GM19468 (cell line): ENCODE measurements around the gene EXOC4.

Experiments
- ATAC-seq: cut with Tn5 transposase; IDR thresholded peaks from one replicate; pipeline ENCODE4 v1.9.1; 2021; ENCODE audit warnings: mild to moderate bottlenecking, moderate library complexity, moderate number of reproducible peaks; ENCODE audit not compliant: unreplicated experiment; ENCODE audit errors: extremely low read depth

EXOC4 gene

GRCh38 chr7:134104166-134104565 is 851.3 kb downstream of the EXOC4 start:
- no peak for ATAC-seq

- ATAC-seq = no peak
Measured at GRCh38 chr7:134105841-134106240, 853.0 kb downstream of the EXOC4 start.

DNA sequence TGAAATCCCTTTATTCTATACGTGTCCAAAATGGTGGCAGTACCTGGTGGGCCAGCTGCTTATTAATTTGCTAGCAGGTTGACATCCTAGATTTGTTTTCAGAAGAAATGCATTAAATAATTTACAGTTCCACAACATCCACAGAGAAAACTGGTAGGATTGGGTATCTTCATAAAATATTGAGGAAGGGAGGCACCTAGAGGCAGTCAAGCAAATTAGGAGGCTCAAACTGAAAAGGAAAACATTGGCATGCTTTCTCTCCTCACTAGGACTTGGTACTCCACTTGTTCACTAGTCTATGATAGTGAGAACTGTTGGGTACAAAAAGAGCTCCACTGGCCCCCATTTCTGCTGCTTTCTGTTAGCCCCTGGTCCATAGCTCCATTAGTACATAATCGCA is 855.9 kb downstream of the EXOC4 start:
- ATAC-seq = no peak

DNA sequence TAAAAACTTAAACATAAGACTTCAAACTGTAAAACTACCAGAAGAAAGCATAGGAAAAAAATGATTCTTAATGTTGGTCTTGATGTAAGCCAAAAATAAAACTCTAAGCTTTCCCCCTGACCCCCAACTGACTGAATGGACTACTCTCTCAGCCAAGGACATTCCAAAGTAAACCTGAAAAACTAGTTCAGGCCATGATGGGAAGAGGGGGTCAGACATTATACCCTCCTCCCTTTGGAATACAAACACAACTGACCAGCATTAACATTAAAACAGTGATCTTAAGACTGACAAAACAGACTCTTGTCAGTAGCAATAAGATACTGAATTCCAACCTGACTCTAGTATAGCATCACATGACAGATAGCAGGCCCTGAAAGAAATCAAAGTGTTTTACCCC is 860.8 kb downstream of the EXOC4 start:
- no peak for ATAC-seq

GRCh38 chr7:134114992-134115391 is 862.1 kb downstream of the EXOC4 start:
- ATAC-seq = no peak
